NB4 (cell line): Measurements from ENCODE around the gene SEPTIN10.

ENCODE experiments used
- CTCF ChIP-seq: IDR thresholded peaks from one replicate; pipeline ENCODE4 v1.5.1; 2012; ENCODE audit warnings: low read depth, low read length
- MAX ChIP-seq: IDR thresholded peaks from 2 replicates; pipeline ENCODE4 v1.6.1; 2011; ENCODE audit warnings: low read depth, low read length
- MYC ChIP-seq: IDR thresholded peaks from 2 replicates; pipeline ENCODE4 v1.6.1; 2011; ENCODE audit warnings: low read depth, low read length
- POLR2A ChIP-seq: IDR thresholded peaks from 2 replicates; pipeline ENCODE4 v1.6.1; 2011; ENCODE audit warnings: mild to moderate bottlenecking; ENCODE audit not compliant: insufficient read length; ENCODE audit errors: extremely low read depth

GRCh38 chr2:109513749-109514588, 99.8 kb downstream of the SEPTIN10 start:
- TF ChIP-seq MAX (no peak), POLR2A (no peak), CTCF (no peak), MYC (no peak)
